Mononuclear cell (primary cell): ENCODE data around the gene ADGRG3. TPM values are rescaled to one million over a fixed set of nuclear protein-coding genes. Genes with fewer than 3 reads are reported as not detected.
"Not testable (repeated sequence)": the region's sequence is repeated elsewhere in the genome, so short reads cannot be mapped to it uniquely, and the experiment has no call there.

Experiments used
- H3K27me3 ChIP-seq: 2 replicates; pipeline ENCODE4 v1.6.0; 2011; ENCODE audit warnings: low read length, control low read depth; ENCODE audit not compliant: insufficient read depth
- H3K4me1 ChIP-seq: 2 replicates; pipeline ENCODE4 v1.5.1; 2011; ENCODE audit warnings: mild to moderate bottlenecking, low read length, control low read depth; ENCODE audit not compliant: insufficient read depth
- H3K4me3 ChIP-seq: 2 replicates; pipeline ENCODE4 v1.5.1; 2011; ENCODE audit warnings: mild to moderate bottlenecking, low read length, moderate library complexity
- H3K9me3 ChIP-seq: 2 replicates; pipeline ENCODE4 v1.5.1; 2011; ENCODE audit warnings: low read depth, mild to moderate bottlenecking, control low read depth, low read length
- total RNA-seq: library from RNA; depleted of rRNA; stranded (reverse); fragments of >200 nt; gene quantifications from one replicate; pipeline ENCODE4 v1.2.3, GENCODE V29; 2012

The ADGRG3 gene
- total RNA-seq, 1 donor, result 1.7 TPM

DNA sequence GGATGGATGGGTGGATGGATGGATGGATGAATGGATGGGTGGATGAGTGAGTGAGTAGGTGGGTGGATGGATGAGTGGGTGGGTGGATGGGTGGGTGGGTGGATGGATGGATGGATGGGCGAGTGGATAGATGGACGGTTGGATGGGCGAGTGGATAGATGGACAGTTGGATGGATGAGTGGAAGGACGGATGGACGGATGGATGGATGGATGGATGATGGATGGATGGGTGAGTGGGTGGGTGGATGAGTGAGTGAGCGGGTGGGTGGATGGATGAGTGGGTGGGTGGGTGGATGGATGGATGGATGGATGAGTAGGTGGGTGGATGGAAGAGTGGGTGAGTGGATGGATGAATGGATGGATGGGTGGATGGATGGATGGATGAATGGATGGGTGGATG is 61.7 kb downstream of the ADGRG3 start:
- H3K4me3 ChIP-seq, H3K9me3 ChIP-seq, H3K4me1 ChIP-seq, H3K27me3 ChIP-seq: not testable (repeated sequence)

DNA sequence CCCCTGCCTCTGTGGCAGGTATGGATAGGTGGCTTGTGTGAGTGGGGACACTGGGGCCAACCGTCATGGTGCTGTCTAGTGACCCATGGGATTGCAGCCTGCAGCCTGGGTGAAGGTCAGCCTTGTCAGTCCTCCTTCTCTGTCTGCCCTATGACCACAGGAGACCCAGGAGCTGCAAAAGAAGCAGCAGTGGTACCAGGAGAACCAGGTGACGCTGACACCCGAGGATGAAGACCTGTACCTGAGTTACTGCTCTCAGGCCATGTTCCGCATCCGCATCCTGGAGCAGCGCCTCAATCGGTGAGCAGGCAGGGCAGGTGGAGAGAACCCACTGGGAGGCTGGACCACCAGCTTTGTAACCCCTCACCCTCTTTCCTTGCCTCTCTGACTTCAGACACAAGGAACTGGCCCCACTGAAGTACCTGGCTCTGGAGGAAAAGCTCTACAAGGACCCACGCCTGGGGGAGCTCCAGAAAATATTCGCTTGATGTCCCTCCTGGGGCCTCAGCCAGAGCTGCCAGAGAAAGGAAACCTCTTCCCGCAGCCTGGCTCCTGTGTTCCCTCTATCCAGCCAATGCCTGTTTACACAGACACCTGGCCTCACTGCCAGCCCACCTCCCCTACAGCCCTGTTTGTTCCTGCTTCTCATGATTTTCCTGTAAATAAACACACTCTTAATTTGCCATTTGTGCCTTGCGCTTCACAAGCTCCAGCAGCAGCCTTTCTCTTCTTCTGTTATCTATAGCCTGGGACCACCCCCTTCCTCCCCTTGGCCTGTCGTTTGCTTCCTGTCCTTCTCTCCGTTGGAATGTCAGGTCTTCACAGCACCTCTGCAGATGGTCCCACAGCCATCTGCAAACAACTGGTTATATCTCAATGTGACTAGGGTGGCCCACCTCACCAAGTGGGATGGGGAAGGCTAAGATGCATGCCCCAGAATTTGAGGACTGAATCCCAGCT is 62.9 kb downstream of the ADGRG3 start:
- no peaks in the 10 kb centered on the region for H3K9me3 ChIP-seq
- no peaks in the 10 kb centered on the region for H3K27me3 ChIP-seq
- H3K4me3 ChIP-seq, result no peak overlapping the region
- peaks cover 8% of the 10 kb centered on the region for H3K4me1 ChIP-seq

DNA sequence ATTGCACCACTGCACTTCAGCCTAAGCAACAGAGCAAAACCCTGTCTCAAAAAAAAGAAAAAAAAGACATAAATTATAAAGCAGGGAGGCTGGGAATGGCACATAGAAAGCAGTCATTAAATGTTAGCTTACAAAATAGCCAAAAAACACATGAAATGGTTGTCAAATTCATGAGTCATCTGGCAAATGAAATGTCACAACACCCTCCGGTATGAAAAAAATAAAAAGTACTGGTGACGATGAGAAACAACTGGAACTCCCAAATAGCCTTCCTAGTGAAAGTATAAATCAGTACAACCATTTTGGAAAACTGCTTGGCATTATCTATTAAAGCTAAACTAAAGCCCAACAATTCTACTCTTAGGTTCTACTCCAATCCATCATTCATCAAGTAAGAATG is 63.9 kb downstream of the ADGRG3 start:
- H3K4me1 ChIP-seq, result peaks cover 17% of the 10 kb centered on the region

DNA sequence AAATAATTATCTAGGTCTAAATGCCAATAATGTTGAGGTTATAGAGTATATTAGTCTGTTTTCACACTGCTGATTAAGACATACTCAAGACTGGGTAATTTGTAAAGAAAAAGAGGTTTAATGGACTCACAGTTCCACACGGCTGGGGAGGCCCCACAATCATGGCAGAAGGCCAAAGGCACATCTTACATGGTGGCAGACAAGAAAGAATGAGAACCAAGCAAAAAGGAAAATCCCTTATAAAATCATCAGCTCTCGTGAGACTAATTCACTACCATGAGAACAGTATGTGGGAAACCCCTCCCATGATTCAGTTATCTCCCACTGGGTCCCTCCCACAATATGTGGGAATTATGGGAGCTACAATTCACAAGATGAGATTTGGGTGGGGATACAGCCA is 64.6 kb downstream of the ADGRG3 start:
- Histone ChIP-seq H3K4me3 (no peak overlapping the region), H3K9me3 (no peaks in the 10 kb centered on the region), H3K27me3 (no peaks in the 10 kb centered on the region), H3K4me1 (peaks cover 17% of the 10 kb centered on the region)

More for the DNA sequence above, 63.9 kb downstream of the ADGRG3 start:
- H3K27me3 ChIP-seq, result no peaks in the 10 kb centered on the region
- H3K9me3 ChIP-seq, result no peaks in the 10 kb centered on the region
- no peak overlapping the region for H3K4me3 ChIP-seq

DNA sequence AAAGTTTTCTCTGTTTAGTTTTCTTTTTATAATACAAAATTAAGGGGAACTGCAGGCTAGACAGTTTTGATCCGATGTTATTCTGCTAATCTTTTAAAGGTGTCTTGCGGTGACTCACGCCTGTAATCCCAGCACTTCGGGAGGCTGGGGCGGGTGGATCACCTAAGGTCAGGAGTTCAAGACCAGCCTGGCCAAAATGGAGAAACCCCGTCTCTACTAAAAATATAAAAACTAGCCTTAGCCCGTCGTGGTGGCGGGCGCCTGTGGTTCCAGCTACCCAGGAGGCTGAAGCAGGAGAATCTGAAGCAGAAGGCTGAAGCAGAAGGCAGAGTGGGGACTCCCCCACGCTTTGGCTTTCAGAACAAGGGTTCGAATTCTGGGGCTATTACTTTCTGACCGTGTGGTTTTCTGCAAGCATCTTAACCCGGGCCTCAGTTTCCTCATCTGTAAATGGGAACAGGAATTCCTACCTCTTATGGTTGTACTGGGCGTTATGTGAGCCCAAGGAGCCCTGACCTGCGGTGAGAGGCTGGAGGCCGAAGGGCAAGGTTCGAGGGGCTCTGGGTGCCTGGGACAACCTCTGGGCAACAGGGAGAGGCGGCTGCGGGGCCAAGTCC is 66.3 kb downstream of the ADGRG3 start:
- Histone ChIP-seq H3K4me3 (peak overlapping the region; percentile 57), H3K27me3 (no peaks in the 10 kb centered on the region), H3K4me1 (peaks cover 17% of the 10 kb centered on the region), H3K9me3 (no peaks in the 10 kb centered on the region)

DNA sequence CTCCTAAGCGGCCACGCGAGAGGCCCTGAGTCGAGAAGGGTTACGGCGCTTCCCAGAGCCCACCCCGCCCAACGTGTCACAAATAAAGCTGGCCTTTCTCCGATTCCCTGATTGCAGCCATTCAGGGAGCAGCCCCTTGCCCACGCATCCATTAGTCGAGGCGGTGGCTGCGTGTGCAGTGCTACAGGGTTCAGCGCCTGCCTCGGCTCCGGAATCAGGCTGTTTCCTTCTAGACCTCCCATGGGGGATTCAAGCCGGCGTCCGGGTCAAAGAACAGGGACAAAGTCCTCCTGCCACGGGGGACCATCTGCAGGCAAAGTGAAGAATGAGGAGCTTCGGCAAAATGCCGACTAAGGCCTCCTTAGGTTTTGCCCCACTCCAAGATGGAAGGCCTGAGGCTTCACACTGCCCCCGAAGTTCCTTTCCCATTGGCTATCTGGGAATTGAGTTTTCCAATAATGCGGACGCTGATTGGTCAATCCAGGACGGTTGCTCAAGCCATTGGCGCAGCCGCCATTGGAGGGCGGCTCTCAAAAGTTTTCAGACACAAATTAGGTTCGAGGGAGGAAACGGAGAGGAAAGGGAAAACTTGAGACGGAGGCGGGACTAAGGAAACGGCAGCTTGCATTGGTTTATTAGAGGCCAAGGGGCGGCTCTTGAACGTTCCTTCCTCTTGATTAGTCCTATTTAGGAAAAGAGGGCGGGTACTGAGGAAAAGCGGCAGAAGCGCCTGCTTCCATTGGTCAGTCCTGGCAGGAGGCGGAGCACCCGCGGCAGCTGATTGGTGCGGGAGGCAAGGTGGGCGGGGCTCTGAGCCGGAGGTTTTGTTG is 67.0 kb downstream of the ADGRG3 start:
- Histone ChIP-seq H3K27me3 (no peaks in the 10 kb centered on the region), H3K4me3 (peak overlapping the region; percentile 73), H3K4me1 (peaks cover 17% of the 10 kb centered on the region), H3K9me3 (no peaks in the 10 kb centered on the region)

DNA sequence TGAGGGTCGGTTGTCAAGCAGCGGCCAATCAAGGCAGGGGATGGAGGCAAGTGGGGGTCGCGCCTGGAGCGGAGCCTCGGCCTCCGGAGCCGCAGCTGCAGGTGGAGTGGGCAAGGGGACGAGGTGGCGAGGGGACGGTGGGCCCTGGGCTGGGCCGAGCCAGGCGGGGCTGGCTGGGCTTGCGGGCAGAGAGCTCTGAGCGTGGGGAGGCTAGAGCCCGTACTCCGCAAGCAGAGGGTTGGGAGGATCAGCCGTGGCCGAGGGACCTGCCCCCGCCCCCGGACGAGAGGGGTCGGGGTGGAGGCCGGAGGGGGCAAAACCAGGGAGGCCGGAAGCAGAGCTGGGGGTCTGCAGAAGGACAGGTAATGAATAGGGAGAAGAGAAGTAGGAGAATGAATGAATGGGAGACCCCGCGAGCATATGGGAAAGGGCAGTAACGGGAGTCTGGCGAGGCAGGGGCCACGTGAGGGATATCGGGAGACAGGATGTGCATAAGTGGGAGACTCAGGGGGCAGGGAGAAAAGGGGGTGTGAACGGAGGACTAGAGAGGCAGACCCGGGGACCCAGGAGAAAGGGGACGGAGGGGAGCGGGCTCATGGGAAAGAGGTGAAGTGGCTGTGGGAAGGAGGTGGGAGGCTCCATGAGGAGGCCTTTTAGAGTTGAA is 67.8 kb downstream of the ADGRG3 start, which contains the start of gene KATNB1:
TSS of gene KATNB1 (plus strand) at position 16 of the 664 bp plus-strand sequence. CDS start 1,474 bp downstream, outside the sequence.
- no peaks in the 10 kb centered on the region for H3K27me3 ChIP-seq
- H3K9me3 ChIP-seq, result no peaks in the 10 kb centered on the region
- peak within 1 kb of the TSS; percentile 73 for H3K4me3 ChIP-seq
- H3K4me1 ChIP-seq, result peaks cover 17% of the 10 kb centered on the region

DNA sequence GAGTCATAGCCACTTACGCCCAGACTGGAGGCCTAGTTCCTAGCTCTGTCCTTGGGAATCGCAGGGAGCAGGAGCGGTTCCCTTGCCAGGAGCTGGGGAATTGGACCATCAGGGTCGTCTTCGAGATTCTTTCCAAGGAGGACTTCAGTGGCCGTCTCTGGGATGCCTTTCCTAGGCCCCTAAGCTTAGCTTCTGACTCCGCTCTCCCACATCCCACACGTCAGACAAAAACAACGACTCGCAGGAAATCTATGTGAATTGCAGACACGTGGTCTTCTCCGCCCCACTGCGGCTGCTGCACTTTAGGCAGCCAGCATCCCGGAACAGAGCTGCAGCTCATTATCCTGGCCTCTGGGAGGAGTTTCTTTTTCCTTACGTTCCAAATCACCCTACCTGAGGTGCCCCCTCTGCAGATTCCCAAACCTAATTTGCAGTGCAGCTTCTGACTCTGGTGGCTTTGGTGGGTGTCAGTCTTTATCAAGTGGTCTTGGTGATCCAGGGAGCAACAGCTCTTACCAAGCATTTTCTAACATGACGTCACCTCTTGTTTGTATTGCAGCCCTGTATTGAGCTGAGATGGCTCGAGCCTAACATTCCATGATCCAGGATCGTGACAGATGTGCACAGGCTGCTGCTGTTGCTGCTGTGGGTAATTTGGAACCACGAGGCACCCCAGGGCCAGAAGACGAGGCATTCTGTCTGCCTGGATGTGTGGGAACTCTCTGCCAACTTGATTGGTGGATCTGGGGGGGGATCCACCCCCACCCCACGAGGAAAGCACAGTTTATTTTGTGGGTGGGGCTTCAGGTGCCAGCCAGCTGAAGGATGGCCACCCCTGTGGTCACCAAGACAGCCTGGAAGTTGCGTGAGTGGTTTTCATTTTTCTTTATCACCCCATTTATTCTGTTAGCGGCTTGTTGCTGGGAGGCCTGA is 68.6 kb downstream of the ADGRG3 start:
- H3K4me3 ChIP-seq, result peak overlapping the region; percentile 73
- H3K9me3 ChIP-seq, result no peaks in the 10 kb centered on the region
- peaks cover 17% of the 10 kb centered on the region for H3K4me1 ChIP-seq
- no peaks in the 10 kb centered on the region for H3K27me3 ChIP-seq

DNA sequence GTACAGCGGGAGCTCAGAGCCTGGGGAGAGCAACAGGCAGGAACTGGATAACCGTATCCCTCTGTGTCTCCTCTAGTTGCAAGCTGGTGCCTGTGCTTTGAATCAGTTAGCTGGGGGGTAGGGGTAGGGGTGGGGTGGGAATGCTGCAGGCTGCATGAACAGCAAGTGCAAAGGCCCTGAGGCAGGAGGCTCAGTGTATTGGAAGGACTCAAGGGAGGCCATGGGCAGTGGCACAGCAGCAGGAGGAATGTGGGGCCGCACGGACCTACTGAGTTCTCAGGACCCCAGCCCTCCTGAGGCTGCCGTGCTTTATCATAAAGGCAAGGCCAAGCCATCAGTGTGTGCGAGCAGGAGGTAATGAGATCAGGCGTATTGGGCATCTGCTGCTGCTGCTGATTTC is 70.7 kb downstream of the ADGRG3 start:
- Histone ChIP-seq H3K27me3 (no peaks in the 10 kb centered on the region), H3K4me3 (no peak overlapping the region)

More for the DNA sequence above, 70.7 kb downstream of the ADGRG3 start:
- Histone ChIP-seq H3K4me1 (peaks cover 17% of the 10 kb centered on the region), H3K9me3 (no peaks in the 10 kb centered on the region)

Other genes starting within 250 kb of the ADGRG3 start
- 30.6 TPM for gene CIAPIN1, start 220.9 kb upstream of the ADGRG3 start, total RNA-seq
- gene COQ9, start 220.8 kb upstream of the ADGRG3 start, total RNA-seq, result 5.6 TPM
- gene POLR2C, start 205.6 kb upstream of the ADGRG3 start, total RNA-seq, result 103 TPM
- gene DOK4, start 181.8 kb upstream of the ADGRG3 start, total RNA-seq, result 0.94 TPM
- gene CCDC102A, start 131.7 kb upstream of the ADGRG3 start, total RNA-seq, result 1.9 TPM
- 1.8 TPM for gene ADGRG5, start 125.7 kb upstream of the ADGRG3 start, total RNA-seq
- gene ADGRG1, start 39.7 kb upstream of the ADGRG3 start, total RNA-seq, result 12.2 TPM
- gene DRC7, start 26.5 kb downstream of the ADGRG3 start, total RNA-seq, result 0.63 TPM
- gene KATNB1, start 67.5 kb downstream of the ADGRG3 start, total RNA-seq, result 11.8 TPM
- gene KIFC3, start 134.2 kb downstream of the ADGRG3 start, total RNA-seq, result 5.8 TPM